Measurements from ENCODE around the gene H2AZ2.
"Not testable (repeated sequence)": the region's sequence is repeated elsewhere in the genome, so short reads cannot be mapped to it uniquely, and the experiment has no call there.

Gene H2AZ2

DNA sequence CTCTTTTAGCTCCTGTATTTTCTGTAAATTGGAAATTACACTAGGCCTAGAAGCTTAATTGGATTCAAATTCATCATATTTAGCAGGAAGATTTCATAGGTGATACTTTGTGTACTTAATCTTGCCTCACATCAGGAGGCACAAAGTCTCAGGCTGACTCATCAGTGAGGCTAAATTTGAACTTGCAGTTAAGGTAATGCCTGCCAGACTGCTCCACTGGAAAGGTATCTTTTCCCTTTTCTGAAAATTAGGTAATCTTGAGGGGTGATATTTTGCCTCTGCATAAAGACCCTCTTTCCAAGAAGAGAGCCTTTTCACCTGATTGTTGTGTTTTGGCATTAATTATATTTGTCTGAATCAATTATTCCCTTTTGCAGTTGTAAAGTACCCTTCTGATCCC, 36.8 kb downstream of the H2AZ2 start:
- no peak for DNase-seq

DNA sequence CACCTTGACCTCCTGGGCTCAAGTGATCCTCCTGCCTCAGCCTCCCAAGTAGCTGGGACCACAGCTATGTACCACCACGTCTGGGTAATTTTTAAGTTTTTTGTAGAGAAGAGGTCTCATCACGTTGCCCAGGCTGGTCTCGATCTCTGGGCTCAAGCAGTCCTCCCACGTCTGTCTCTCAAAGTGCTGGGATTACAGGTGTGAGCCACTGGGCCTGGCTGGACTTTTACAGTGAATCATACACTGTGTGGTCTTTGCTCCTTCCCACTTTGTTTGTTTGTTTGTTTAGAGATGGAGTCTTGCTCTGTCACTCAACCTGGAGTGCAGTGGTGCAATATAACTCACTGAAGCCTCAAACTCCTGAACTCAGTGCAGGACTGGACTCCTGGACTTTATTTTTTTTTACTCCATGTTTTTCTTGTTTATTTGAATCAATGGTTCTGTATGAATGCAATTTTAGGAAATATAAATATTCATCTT, 38.9 kb downstream of the H2AZ2 start:
- DNase-seq = no peak

DNA sequence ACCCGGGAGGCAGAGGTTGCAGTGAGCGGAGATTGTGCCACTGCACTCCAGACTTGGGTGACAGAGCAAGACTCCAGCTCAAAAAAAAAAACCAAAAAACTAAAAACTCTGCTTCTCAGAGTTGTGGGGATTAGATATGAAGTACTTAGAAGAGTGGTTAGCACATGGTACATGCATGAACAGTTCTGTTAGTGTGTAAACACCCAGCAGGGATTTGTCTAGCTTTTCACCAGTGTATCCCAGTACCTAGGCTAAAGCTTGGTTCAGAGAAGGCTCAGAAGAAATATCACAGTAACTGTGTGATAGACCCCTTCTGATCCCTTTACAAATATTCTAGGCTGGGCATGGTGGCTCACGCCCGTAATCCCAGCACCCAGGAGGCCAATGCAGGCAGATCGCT, 41.9 kb downstream of the H2AZ2 start:
- DNase-seq = no peak

DNA sequence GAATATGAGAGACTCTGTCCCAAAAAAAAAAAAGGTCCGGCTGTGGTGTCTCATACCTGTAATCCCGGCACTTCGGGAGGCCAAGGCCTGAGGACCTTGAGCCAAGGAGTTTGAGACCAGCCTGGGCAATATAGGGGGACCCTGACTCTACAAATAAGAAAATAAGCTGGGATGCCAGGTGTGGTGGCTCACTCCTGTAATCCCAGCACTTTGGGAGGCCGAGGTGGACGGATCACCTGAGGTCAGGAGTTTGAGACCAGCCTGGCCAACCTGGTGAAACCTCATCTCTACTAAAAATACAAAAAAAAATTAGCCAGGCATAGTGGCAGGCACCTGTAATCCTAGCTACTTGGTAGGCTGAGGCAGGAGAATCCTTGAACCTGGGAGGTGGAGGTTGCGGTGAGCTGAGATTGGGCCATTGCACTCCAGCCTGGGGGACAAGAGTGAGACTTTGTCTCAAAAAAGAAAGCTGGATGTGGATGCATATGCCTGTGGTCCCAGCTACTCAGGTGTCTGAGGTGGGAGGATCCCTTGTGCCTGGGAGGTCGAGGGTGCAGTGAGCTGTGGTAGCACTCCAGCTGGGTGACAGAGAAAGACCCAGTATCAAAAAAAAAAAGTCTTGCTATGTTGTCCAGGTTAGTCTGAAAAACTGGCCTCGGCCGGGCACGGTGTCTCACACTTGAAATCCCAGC, 43.9 kb downstream of the H2AZ2 start:
- peak; percentile 68 for DNase-seq

DNA sequence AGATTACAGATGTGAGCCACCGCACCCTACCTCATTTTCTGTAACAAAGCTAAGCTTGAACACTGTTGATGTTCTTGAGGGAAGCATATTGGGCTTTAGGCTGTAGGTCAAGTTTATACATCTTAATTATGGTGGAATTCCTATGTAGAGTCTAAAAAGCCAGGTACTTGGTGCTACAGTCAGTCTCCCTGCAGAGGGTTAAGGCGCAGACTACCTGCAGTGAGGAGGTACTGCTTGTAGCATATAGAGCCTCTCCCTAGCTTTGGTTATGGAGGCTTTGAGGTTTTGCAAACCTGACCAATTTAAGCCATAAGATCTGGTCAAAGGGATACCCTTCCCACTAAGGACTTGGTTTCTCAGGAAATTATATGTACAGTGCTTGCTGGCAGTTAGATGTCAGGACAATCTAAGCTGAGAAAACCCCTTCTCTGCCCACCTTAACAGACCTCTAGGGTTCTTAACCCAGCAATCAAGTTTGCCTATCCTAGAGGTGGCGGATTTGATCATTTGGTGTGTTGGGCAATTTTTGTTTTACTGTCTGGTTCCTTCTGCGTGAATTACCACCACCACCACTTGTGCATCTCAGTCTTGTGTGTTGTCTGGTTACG, 45.4 kb downstream of the H2AZ2 start:
- no peak for DNase-seq

DNA sequence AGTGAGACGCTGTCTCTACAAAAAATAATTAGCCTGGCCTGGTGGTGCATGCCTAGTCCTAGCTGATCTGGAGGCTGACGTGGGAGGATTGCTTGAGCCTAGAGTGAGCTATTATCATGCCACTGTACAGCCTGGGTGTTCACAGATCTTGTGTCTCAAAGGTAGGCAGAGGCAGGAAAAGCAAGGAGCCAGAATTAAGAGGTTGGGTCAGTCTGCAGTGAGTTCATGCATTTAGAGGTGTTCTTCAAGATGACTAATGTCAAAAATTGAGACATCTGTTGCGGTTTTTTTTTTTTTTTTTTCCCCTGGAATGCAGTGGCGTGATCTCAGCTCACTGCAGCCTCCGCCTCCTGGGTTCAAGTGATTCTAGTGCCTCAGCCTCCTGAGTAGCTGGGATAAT, 46.0 kb downstream of the H2AZ2 start:
- DNase-seq = no peak

DNA sequence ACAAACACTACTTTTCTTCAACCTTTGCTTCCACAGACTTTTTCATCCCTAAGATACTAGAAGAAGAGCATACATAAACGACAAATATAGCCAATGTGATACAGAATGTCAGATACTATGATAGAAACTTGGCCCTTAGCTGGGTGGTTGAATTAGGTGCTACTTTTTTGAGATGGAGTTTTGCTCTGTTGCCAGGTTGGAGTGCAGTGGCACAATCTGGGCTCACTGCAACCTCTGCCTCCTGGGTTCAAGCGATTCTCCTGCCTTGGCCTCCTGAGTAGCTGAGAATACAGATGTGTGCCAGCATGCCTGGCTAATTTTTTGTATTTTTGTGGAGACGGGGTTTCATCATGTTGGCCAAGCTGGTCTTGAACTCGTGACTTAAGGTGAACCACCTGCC, 47.9 kb downstream of the H2AZ2 start:
- DNase-seq = no peak

DNA sequence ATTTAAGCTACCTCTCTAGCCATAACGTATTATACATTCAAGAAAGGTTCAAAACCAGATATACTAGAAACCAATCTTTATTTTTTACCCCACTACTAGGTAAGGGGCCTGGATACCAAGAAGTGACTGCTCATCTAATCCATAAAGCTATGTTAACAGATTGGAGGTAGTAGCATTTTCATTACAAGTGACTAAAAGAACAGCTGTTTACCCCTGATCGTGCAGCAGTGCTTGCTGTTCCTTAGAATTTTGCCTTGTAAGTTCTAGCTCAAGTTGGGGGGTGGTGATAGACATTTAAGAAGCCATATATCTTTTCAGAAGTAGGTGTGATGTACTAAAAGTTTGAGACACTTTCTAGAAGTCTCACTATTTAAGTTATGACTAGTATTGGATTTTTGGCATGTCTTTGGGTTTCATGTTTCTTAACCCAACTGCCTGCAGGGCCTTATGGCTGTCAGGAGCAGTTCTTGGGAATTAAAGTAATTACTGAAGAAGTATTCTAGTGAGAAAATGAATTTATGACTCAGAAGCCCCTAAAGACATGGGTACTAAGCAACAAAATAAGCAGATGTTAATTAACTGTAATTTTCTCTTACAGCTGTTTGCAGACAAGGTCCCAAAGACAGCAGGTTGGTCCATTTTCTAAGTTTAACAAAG, 49.1 kb downstream of the H2AZ2 start:
- DNase-seq = no peak

DNA sequence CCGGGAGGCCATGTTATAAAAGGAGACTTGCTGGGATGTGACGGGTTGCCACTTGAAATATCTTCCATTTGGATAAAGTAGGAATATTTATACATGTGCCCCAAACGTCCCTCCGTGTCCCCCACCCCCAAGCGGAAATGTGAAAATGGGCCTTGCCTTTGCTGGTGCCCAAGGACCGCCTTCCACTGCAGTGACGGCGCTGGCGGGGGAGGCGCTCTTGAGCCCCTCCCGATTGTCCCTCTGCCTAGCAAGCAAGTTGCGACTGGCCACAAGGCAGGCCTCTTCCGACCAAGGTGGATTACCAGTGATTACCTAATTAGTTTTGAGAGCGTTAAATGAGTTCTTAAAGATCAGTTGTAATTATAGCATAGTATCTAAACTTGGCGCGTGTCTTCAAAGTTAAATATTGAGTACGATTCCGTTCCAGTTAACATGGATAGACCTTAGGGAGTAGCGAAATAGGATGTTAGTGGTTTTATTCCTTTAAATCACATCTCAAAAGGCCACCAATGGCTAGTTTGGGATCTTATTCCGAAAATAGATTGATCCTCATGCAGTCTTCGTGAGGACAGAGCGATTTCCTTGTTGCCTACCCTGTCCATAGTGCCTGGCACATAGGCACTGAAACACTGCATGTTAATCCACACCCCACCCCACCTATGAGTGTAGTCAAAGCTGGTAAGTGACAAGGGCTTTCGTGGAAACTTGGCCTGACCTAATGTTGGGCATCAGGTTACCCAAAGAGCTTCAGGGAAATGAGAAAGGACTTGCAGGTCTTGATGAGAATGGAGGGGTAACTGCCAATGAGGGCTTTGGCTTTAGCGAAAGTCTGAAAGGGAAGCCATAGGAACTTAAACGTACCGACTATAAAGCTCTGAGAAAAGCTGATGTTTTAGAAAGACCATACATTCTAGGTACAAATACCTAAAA, 50.3 kb downstream of the H2AZ2 start:
- DNase-seq = peak; percentile 90

DNA sequence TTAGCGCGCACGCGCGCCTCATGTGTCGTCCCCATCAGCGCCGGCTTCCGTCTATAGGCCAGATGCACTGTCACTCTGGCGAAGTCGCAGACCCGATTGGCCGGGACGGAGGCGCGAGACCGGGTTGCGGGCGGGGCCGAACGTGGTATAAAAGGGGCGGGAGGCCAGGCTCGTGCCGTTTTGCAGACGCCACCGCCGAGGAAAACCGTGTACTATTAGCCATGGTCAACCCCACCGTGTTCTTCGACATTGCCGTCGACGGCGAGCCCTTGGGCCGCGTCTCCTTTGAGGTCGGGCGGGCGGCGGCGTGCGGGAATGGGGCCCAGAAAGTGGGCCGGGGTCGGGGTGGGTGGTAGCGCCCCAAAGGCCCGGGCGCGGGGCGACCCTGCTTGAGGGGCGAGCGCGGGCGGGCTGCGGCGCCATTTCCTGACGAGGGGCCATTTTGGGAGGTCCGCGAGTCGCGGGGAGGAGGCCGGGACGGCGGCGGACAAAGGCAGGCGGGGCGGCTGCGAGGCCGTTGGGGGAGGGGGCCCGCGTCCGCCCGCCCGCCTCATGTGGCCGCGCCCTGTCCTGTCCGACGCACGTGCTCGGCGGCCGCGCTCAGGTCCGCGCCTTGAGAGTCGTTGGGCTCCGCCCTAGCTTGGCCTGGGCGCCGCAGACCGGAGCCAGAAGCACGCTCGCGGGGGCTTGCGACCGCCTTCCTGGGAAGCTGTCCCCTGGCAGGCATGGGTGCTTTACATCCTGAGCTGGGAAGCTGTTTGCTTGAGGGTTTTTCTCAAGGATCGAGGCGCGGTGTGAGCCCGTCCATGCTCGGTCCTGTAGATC, 51.2 kb downstream of the H2AZ2 start, which contains the start of gene PPIA:
Gene PPIA (plus strand): TSS at position 178 of the 825 bp plus-strand sequence. CDS start 44 bp downstream, at position 222.
- DNase-seq = peak; percentile 99

DNA sequence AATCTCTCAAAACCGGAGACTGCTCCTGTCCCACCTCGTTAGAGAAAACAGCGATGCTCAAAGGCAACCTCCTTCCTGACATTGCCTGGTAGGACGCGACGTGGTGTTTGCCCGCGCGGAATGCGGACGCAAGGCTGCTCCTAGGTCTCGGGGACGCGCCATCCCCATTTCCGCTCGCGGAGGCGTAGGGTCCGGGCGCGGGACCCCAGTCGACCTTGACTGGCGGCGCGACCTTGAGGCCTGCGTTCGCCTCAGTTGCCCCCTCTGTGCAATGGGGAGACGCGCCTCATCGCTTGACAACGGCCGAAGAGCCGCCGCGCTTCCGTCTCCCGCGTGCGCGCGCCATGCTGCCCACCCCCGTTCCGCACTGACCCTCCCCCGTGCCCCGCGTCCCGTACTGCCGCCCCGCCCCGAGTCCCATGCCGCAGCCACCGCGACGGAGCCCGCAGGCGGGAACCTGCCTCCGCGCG, 51.8 kb downstream of the H2AZ2 start:
- DNase-seq = no peak

DNA sequence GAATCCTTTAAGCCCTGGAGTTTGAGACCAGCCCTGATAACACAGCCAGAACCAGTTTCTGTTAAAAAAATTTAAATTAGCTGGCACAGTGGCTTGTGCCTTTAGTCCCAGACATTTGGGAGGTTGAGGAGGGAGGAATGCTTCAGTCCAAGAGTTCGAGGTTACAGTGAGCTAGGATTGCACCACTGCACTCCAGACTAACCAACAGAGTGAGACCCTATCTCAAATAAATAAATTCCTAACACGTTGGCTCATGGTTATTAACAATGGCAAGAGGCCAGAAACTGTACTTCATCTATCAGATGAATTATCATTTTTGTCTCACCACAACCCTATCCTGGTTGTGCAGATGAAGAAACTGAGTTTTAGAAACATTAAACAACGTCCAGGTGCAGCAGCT, 53.6 kb downstream of the H2AZ2 start:
- DNase-seq = no peak

DNA sequence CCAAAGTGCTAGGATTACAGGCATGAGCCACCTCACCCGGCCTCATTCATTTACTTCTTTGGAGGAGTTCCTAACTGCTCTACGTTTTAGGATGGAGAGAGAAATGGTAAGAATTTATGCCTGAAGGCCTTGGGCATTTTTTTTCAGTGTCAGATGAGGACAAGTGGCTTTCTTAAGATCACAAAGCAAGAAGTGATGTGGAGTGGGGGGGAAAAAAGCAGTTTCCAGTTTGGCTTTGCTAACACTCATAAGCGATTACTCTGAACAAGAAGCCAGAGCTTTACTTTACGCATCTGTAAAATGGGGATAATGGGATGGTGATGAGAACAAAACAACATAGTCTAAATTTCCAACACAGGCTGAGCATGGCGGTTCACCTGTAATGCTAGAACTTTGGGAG, 54.0 kb downstream of the H2AZ2 start:
- no peak for DNase-seq

DNA sequence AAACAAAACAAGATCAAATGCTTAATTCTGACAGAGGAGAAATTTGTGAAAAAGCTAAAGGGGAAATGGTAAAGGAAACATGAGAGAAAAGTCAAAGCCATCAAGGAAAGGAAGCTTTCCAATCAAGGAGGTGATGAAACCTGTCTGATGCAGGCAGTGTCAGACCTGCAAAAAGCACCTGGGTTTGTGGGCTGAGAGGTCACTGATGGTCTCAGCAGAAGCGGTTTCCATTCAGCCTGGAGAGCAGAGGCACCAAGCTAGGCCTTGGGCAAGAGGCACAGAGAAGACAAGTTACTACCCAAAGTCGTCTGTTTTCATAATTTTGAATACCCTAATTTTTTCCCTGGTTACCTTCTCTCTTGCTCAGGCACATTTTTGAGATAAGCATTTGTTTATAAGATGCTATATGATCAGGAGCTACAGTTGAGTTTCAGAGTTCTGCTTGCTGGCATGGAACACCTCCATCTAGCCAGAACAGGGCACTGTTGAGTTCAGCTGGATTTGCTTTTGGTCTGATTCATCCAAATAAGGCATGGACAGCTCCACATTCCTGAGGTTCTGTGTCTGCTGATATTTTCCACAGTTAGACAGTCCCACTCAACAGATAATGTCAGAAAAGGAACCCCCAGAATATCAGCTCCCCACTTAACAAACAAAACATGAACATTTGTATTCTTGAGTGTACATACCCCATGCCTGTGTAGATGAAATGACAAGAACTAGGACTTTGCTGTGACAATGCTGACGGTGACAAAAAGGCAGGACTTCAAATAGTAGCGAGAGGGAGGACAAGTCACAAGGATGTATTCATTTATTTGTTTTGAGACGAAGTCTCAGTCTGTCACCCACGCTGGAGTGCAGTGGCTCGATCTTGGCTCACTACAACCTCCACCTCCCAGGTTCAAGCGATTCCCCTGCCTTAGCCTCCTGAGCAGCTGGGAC, 56.3 kb downstream of the H2AZ2 start:
- no peak for DNase-seq

DNA sequence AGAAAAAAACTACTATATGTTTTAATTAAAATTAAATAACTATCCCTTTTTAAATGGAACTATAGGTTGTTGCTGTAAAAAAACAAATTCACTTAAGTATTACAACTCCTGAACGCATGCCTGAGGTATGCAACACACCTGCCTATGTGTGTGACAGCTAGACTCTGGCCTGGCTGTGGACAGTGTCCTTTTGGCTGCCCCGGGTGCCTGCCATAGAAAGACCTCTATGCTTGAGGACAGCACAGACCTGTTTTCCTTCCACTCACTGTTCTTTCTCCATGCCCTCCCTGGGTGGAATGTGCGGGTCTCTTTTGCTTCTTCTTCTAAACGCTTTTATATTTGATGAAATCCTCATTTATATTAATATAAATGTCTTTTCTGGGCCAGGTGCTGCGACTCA, 57.9 kb downstream of the H2AZ2 start:
- no peak for DNase-seq

DNA sequence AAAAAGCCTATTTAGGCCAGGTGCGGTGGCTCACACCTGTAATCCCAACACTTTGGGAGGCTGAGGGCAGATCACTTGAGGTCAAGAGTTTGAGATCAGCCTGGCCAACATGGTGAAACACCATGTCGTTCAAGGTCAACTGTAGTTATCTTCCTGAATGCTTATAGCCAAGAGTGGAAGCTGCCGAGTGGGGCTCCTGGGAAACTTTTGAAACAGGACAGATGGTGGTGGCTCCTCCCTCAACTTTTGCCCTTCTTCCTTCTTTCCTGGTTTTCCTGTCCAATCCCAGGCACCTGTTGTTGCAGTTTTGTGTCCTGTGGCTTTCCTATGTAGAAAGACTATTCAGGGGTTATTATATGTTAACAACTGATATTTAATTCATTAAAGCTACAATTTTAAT, 60.1 kb downstream of the H2AZ2 start:
- no peak for DNase-seq

DNA sequence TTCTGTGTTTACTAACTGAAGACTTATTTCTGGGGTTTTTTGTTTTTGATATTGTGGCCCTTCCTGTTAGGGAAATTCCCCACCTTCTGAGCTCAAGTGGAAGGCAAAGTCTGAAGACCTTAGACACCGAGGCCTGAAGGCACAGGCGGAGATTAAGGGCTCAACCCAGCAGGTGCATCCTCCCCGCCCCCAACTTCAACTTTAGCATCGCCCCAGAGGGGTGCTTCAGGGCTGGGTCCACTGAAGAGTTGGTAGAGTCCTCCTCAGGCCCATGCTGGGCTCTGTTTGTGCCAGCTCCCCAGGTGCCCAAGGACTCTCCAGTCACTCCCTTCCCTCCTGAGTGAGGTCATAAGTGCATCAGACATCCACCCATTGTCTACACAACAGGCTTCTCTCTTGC, 60.8 kb downstream of the H2AZ2 start:
- no peak for DNase-seq

DNA sequence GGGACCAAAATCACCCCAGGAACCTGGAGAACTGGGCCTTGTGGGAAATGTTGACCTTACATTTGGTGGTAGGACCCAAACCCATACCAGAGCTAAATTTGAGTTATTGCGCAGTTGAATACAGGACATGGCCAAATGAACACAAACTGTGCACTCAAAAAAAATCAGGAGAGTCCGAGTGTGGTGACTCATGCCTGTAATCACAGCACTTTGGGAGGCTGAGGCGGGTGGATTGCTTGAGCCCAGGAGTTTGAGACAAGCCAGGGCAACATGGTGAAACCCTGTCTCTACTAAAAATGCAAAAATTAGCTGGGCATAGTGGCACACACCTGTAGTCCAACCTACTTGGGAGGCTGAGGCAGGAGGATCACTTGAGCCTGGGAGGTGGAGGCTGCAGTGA, 62.7 kb downstream of the H2AZ2 start:
- DNase-seq = not testable (repeated sequence)

DNA sequence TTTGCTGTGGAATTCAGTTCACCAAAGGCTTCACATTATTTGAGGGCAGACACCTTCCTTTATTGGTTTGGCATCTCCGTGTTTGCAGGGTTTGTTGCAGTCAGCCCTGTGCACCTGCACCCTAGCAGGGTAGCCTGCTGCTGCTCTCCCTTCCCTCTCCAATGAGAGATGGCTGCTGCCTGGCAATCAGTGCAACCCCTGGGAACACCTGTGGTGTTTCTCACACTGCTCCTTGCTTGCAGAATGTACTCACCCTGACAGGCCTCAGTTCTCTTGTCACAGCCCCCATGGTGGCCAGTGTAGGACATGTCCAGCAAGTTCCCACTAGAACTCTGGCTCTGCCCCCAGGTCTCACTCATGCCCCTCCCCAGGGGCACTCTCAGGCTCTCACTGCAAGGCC, 63.5 kb downstream of the H2AZ2 start:
- no peak for DNase-seq

DNA sequence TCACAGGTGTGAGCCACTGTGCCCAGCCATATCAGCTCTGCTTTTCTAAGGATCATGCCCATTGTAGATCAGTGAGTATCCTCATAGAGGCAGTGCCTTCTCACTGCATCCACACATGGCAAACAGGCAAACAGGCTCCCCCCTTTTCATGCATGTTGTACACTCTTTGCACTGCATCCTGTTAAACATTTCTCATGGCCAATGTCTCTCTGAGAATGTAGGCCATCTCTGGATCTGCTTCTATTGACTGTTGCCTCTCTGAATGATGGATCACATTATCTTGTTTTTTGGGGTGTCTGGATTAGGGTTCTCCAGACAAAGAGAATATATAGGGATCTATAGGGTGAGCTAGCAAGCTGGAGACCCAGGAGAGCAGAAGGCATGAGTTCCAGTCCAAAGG, 64.5 kb downstream of the H2AZ2 start:
- DNase-seq = no peak

DNA sequence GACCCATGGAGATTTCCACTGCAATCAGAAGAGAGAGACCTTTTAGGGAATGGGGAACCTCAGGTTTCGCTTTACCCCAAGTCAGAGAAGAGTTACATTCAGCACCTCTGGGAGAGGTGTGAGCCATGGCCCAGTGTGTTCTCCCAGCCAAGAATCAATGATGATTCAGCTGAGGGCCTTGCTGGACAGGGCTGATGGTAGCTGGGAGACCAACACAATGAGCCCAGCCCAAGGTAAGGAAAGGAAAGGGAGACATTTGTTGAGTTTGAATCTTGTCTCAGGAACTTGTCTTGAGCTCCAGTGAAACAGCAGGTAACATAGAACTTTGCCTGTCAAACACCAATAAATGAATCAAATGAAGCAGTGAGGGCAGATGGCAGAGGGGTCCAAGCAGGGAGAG, 65.4 kb downstream of the H2AZ2 start:
- no peak for DNase-seq
